ENCODE measurements around the gene GCH1.

DNA sequence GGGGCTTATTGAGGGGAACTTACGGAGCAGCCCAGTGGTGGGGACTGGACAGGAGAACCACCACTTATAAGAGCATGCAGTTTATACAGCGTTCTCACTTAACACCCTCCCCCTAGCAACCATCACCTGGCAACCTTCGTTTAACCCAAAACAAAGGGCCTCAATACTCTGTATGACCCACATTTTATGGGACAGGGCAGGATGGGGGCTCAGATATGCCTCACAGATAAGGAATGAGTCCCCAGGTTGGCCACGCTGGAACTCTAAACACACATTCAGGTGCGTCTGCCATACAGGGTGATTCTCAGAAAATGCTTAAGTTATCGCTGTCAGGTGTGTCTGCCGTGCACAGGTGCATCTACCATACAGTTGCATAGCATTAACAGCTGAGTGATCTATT is 99.2 kb downstream of the GCH1 start:
- TF ChIP-seq, protein P1, sequence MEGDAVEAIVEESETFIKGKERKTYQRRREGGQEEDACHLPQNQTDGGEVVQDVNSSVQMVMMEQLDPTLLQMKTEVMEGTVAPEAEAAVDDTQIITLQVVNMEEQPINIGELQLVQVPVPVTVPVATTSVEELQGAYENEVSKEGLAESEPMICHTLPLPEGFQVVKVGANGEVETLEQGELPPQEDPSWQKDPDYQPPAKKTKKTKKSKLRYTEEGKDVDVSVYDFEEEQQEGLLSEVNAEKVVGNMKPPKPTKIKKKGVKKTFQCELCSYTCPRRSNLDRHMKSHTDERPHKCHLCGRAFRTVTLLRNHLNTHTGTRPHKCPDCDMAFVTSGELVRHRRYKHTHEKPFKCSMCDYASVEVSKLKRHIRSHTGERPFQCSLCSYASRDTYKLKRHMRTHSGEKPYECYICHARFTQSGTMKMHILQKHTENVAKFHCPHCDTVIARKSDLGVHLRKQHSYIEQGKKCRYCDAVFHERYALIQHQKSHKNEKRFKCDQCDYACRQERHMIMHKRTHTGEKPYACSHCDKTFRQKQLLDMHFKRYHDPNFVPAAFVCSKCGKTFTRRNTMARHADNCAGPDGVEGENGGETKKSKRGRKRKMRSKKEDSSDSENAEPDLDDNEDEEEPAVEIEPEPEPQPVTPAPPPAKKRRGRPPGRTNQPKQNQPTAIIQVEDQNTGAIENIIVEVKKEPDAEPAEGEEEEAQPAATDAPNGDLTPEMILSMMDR (IDR thresholded peaks at IDR 0.05) = no peak
- TF ChIP-seq POLR2A (IDR thresholded peaks at IDR 0.05) = no peak
